ENCODE data around the gene ZNF821. TPM values are rescaled to one million over a fixed set of nuclear protein-coding genes. Genes with fewer than 3 reads are reported as not detected.

The ZNF821 gene
- total RNA-seq, 1 experiment from 2014 or later, result 6.4 TPM

GRCh38 chr16:71902656-71903365 lies 18.8 kb upstream of the ZNF821 start:
- H3K36me3 ChIP-seq (ENCODE audit: control insufficient read depth, insufficient read depth, low read length), result no peaks in the 10 kb centered on the region
- TF ChIP-seq TCF7L2 (IDR thresholded peaks at IDR 0.05; ENCODE audit: low read depth, low read length), result no peak
- no peak for TF ChIP-seq CTCF (IDR thresholded peaks at IDR 0.05)
- no peak for TF ChIP-seq REST (IDR thresholded peaks at IDR 0.05; ENCODE audit: insufficient read depth in 1 of 2, low read depth in 2 of 2, low read length in 1 of 2)
- TF ChIP-seq SIN3A (IDR thresholded peaks at IDR 0.05; ENCODE audit: borderline replicate concordance, insufficient read depth, low read depth, low read length), result no peak
- TF ChIP-seq POLR2AphosphoS5 (IDR thresholded peaks at IDR 0.05; ENCODE audit: low read depth, low read length), result no peak
- BruUV-seq (replicated peaks), result TSS peak; percentile 1
- H3K27ac ChIP-seq (ENCODE audit: low read length), result no peak overlapping the region
- H3K27me3 ChIP-seq (ENCODE audit: control insufficient read depth, insufficient read depth, low read length), result no peaks in the 10 kb centered on the region
- no peak for ATAC-seq
- ChIA-PET CTCF (no interaction called here), POLR2A (no interaction called here)
- 0 out of 2 replicates have a peak, but pooled peaks cover 3% of the 10 kb centered on the region for H3K4me1 ChIP-seq (ENCODE audit: control insufficient read depth, insufficient read depth, low read length)
- no peaks in the 10 kb centered on the region for H3K9me3 ChIP-seq (ENCODE audit: control insufficient read depth, insufficient read depth, low read depth, low read length)
- DNase-seq (ENCODE audit: low read depth, low spot score), result no peak
- in situ Hi-C loops (cut with HindIII; ENCODE audit: low pct_unique_long_range_greater_than_20kb, low sequenced_read_pairs), result no loop called here
- intact Hi-C loops (cut with micrococcal nuclease; ENCODE audit: unreplicated experiment), result no loop called here
- no peak overlapping the region for H3K4me3 ChIP-seq (ENCODE audit: low read depth in 2 of 2, low read length in 2 of 2)

- ATAC-seq (no peak), DNase-seq (ENCODE audit: low read depth, low spot score) (no peak)
- no peak overlapping the region for H3K27ac ChIP-seq (ENCODE audit: low read length)
- ChIA-PET CTCF (interaction anchor here (0.7 to 0.9 kb wide), 2 partner anchors 62 to 1404 kb away, joined by 3 to 4 read pairs; no protein-coding TSS in a partner anchor), POLR2A (no interaction called here)
- peaks cover 7% of the 10 kb centered on the region for H3K36me3 ChIP-seq (ENCODE audit: control insufficient read depth, insufficient read depth, low read length)
- no peak overlapping the region for H3K4me3 ChIP-seq (ENCODE audit: low read depth in 2 of 2, low read length in 2 of 2)
- H3K27me3 ChIP-seq (ENCODE audit: control insufficient read depth, insufficient read depth, low read length), result no peaks in the 10 kb centered on the region
- TF ChIP-seq TCF7L2 (IDR thresholded peaks at IDR 0.05; ENCODE audit: low read depth, low read length) (no peak), SIN3A (IDR thresholded peaks at IDR 0.05; ENCODE audit: borderline replicate concordance, insufficient read depth, low read depth, low read length) (no peak), CTCF (IDR thresholded peaks at IDR 0.05) (no peak), REST (IDR thresholded peaks at IDR 0.05; ENCODE audit: insufficient read depth in 1 of 2, low read depth in 2 of 2, low read length in 1 of 2) (no peak), POLR2AphosphoS5 (IDR thresholded peaks at IDR 0.05; ENCODE audit: low read depth, low read length) (no peak)
- BruUV-seq (replicated peaks), result no TSS peak
- peaks cover 5% of the 10 kb centered on the region; the same call in 1 of the 2 replicates for H3K4me1 ChIP-seq (ENCODE audit: control insufficient read depth, insufficient read depth, low read length)
- no peaks in the 10 kb centered on the region for H3K9me3 ChIP-seq (ENCODE audit: control insufficient read depth, insufficient read depth, low read depth, low read length)
- in situ Hi-C loops (cut with HindIII; ENCODE audit: low pct_unique_long_range_greater_than_20kb, low sequenced_read_pairs), result no loop called here
- intact Hi-C loops (cut with micrococcal nuclease; ENCODE audit: unreplicated experiment), result no loop called here
Observed at GRCh38 chr16:71899171-71899570, 15.2 kb upstream of the ZNF821 start.
